Stimulated activated CD8-positive, alpha-beta memory T cell treated with anti-CD3 and anti-CD28 coated beads, Interleukin-4, amount 100 ng/mL, for 1 hour (primary cell): ENCODE measurements around the gene STX10.

Source experiments
- DNase-seq, 2 donors: peaks; one replicate each; pipeline ENCODE4 v3.0.0-alpha.2; 2020; ENCODE audit warnings: low read depth in 2 of 2, low spot score in 1 of 2

Gene STX10

DNA sequence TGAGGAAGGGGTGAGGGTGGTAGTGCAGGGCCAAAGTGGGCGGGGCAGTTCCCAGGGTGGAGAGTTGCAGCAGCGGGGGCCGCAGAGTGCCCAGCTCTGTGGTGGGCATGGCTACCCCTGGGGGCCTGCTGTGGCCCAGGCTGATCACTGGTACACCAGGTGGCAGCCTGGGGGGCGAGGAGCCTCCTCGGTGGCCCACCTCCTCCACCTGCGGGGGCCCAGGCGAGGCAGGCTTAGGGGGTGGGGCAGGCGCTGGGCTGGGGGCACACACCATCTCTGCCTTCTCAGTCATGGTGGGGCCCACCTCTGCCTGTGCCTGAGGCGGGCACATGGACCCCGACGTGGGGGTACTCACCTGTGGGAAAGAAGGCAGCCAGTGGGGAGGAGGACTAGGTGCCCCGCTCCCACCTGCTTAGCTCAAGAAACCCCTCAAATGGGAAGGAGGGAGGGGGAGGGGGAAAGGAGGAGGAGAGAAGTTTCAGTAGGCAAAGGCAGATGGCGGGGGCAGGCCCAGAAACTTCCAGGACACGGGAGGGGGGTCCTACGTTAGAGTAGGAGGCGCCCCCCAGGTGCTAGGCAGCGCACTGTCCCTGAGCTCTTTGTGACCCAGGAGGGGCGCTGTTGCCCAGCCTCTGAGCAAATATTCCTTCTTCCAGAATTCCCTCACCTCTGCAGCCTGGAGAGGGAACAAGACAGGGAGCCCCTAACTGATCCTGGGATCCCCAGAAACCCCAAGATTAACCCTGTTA, 49.2 kb downstream of the STX10 start:
- DNase-seq = no peak

DNA sequence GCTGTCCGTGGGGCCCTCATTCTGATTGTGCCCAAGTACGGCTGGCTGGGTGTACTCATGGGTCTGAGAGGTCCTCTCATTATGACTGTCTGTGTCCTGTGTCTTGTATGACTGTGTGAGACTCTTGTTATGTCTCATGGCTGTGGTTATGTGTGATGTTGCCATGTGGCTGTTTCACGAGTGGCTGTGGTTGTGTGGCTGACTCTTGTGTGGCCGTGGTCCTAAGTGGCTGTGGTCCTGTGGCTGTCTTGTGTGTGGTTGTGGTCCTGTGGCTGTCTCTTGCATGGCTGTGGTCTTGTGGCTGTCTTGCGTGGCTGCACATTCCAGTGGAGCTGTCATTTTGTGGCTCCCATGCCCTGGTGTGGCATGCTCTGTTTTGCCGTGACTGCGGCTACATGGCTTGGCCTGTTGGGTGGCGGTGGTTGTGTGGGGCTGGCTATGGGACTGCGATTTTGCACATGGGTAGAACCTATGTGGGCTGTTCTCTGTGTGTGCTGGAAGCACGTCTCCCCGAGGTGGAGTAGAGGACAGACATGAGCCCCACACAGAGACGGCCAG, 50.1 kb downstream of the STX10 start:
- DNase-seq = no peak

DNA sequence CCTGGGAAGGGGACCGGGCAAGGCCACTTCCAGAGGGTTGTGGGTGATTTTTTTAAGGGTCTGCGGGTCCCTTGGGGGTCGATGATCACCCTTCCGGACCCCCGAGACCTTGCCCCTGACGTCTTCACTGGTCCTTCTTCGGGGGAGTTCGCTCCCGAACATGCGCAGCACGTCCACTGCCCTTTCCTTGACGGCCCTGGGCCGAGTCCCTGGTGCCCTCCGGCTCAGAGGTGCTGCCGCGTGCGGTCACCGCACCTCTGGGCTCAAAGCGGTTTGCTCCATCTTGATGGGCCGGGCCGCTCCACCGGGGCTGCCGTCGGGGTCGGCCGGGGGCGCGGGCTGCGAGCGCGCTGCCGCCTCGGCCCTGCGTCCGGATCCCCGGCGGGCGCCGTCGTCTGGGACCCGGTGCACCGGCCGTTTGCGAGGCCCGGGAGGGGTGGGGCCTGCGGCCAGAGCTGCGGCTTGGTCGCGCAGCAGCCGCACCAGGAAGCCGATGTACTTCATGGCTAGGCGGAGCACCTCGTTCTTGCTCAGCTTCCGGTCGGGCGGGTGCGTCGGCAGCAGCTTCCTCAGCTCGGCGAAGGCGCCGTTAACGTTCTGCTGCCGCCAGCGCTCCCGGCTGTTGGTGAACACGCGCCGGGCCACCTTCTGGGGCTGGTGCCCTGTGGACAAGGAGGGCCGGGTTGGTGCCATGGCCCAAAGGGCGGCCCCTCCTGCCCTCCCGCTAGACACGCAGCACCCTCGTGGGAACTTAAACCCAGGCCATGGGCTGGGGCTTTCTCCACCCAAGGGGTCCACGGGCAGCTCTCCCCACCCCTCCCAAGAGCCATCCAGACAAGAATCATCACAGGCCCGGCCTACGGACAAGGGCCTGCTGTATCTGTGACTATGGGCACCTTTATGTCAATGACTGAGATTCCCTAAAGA, 50.8 kb downstream of the STX10 start:
- DNase-seq = peak in 1 of 2 donors; percentile 58

DNA sequence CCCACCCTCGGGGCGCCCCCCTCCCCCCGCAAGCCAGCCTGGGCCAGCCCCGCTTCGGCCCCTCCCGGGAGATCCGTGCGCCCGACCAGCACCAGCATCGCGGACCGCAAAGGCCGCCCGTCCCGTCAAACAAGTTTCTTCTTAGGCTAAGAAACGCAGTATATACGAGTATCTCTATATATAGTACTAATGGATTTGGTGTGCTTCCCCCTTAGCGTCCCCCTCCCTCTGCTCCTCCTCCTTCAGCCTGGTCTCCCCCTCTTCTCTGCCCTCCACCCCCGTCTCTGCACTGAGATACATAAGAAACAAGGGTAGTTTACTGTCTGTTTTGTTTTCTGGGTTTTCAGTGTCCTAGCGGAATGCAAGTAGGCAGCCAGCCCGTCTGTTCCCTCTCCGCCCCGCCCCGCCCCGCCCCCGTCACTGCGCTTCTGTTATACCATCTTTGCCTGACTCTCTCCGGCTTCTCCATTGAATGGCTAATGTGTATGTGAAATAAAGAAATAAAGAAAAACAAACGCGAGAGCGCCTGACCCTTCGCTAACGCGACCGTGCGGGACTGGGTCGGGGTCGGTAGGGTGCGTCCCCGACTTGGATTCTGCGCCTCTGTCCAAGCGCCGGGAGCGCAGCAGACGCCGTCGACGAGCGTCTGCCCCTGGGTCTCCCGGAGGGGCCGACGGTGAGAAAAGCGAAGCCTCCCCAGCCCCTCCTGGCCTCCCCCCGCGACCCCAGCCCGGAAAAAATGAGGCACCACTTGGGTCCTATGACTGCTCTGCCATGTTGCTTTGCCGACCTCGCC, 51.7 kb downstream of the STX10 start:
- DNase-seq = no peak

DNA sequence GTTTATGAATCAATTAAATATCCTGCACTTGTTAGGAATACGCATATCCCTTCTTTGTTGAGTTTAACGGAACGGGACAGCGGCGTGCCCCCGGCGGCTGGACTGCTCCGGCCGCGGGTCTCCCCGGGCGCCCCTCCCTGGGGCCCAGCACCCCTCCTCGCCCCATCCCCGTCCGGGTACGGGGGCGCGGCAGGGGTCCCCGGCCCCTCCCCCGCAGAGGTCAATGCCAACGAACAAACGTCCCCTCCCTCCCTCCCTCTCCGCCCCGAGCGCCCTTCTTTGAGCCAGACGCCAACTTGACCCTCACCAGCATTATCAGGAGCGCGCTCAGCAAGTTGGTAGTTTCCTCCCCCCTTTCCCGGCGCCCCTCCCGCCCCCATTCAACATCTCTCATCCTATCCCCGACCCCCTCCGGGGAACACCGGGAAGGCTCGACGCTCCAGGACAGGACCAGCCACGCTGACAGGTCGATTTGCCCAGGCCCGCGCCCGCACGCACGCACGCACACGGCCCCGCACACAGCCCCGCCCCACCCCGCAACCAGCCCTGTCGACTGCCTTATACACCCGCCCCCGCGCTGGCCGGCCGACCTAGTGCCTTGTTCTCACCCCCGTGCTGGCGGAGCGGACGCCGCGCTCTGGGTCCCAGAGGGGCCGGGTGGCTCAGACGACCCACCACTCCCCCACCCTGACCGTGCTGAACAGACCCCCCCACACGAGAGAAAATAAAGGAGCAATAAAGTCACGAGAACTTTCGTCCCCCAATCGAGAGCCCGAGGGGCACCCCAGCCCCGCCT, 52.5 kb downstream of the STX10 start:
- no peak for DNase-seq

DNA sequence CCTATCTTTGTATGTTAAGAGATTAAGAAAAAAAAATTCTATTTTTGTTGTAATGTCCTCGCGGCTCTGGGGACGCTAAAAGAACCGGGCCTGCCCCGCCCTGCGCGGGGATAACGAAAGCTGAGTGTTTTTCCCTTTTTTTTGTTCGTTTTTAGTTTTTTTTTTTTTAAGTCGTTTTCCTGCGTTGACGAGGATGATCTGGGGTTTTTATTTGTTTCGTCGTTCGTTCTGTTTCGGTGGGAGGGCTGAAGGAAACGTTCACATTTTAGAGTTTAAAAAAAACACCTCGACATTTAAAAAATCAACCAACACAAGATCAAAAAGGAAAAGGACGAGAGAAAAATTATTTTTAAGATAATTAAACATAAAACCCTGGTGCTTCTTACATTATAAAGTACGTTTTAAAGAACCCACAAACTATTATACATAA, 53.1 kb downstream of the STX10 start:
- DNase-seq = no peak

DNA sequence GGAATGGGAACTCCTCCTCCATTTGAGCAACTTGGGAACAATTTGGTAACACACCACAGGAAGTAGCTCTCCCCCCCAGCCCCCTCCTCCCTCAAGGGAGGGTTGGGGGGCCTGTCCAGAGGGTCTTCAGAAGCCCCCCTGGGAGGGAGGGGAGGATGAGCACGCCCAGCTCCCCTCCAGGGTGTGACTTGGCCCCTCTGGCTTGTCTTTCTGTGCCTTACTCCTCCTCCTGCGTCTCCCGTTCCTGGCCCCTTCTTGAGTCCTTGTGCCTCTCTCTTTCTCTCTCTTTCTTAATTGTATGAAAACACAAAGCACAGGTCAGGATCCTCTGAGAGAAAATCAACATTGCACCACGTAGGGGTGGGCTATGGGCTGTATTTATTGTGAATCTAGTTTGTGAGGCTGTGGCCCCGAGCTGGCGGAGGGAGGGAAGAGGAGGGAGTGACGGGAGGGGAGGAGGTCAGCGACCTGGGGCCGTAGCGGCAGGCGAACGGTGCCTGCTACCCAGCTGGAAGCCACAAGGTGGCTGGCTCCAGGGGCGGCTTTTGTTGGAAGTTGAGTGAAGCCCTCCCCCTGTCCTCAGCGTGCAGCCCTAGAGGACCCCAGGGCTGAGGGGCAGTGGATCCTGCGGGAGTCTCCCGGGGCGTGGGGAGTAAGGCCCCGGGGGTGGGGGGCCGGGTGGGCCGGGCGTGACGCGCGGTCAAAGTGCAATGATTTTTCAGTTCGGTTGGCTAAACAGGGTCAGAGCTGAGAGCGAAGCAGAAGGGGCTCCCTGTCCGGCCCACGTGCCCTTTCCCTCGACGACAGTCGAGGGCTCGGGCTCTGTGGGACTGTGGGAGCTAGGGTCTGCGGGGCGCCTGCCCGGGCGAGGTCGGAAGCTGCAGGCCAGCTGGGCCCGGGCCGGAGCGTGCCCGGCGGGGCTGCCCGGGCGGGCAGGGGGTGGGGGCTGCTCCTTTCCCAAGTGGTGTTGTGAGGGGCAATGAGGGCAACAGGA, 53.9 kb downstream of the STX10 start:
- no peak for DNase-seq

DNA sequence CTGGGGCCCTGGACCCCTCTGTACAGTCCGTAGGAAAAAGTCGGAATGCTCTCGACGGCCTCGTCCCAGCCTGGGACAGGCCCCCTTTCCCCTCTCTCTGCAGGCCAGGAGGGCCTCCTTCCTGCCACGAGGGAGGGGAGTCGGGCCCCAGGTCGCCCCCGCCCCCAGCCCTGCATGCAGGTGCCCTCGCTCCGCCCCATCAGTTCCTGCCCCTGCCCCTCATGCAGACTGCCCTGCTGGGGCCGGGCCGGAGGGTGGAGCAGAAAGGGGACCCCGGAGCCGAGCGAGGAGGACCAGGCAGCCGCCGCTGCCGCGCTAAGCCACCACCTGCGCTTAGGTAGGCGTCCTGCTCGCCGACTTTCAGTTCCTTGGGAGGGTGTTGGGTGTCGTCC, 54.8 kb downstream of the STX10 start:
- no peak for DNase-seq

DNA sequence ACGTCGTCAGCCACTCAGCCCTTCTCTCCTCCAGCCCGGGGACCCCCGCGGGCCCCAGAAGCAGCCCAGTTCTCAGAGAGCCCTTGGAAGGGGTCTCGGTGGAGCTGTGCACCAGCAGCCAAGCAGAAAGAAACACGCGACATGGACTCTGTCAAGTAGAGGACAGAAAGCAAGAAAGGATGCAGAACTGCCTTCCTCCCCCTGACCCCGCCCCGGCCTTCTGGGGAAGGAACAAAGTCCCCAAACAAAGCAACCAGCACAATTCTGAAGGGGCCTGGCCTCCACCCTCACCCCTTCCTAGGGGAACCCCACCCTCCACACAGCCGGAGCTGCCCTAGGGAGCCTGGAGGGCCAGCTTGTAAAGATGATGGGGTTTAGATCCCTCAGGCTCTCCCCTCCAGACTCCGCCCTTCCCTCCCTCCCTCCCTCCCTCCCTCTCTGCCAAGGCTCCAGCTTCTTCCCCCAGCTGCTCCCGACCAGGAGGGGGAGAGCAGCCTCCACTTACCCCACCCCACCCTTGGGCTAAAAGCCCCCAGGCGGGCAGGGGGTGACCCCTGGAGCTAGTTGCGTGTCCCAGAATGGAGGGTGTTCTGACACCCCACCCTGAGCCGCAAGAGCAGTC, 55.3 kb downstream of the STX10 start:
- no peak for DNase-seq

DNA sequence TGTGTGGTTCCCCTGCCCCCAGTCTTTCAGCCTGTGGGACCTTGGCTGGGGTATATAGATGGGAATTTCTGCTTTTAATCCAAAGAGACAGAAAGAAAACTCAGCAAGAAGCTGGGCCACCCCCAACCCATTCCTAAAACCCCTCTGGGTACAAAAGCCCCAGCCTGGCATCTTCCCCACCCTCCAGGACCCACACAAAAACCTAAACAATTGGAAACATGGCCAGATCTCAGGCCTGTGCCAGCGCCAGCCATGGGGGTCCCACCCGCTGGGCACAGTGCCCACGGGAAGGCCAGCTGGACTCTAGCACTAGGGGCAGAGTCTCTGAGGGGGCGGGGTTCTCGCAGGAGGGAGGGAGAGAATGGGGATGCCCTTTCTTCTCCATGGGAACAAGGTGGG, 56.1 kb downstream of the STX10 start:
- no peak for DNase-seq
